Kasumi-1 (cell line): ENCODE data around the gene KCNH4.

Source experiments
- DNase-seq, 2 experiments: peaks; one replicate each; lab custom pipeline; 2025; lab: John Stamatoyannopoulos, UW

KCNH4 gene

GRCh38 chr17:42117397-42118125, 63.4 kb downstream of the KCNH4 start:
- DNase-seq, result no peak

GRCh38 chr17:42116705-42117396, 64.1 kb downstream of the KCNH4 start:
- peak; percentile 83 to 94 for DNase-seq

GRCh38 chr17:42114118-42114517, 66.8 kb downstream of the KCNH4 start:
- no peak for DNase-seq

- DNase-seq, result no peak
Measured at GRCh38 chr17:42113293-42114069, 67.5 kb downstream of the KCNH4 start.

GRCh38 chr17:42112552-42113176, 68.3 kb downstream of the KCNH4 start, which contains the start of gene DHX58:
DHX58 (minus strand) TSS chr17:42112714; CDS start chr17:42111892, 822 bp downstream.
- DNase-seq, result peak; percentile 96 to 98

GRCh38 chr17:42111871-42112551, 68.9 kb downstream of the KCNH4 start:
- DNase-seq, result peak in 1 of 2 experiments; percentile 11

GRCh38 chr17:42111265-42111636, 69.7 kb downstream of the KCNH4 start:
- no peak for DNase-seq

GRCh38 chr17:42110301-42111264, 70.4 kb downstream of the KCNH4 start:
- no peak for DNase-seq

- no peak for DNase-seq
Measured at GRCh38 chr17:42109086-42109485, 71.9 kb downstream of the KCNH4 start.

GRCh38 chr17:42107597-42108576, 73.1 kb downstream of the KCNH4 start:
- no peak for DNase-seq

- DNase-seq, result no peak
Measured at GRCh38 chr17:42107124-42107523, 73.8 kb downstream of the KCNH4 start.
